GM23338 (cell line): Measurements from ENCODE around the gene GPR50. TPM values are rescaled to one million over a fixed set of nuclear protein-coding genes. Genes with fewer than 3 reads are reported as not detected.

Experiments
- ATAC-seq: fragments of 200-7000 bp; cut with Tn5 transposase; 3 replicates; pipeline ENCODE4 v1.9.1; 2020
- DNase-seq: peaks from one replicate; pipeline ENCODE4 v3.0.0-alpha.2; 2015; ENCODE audit warnings: low spot score
- H2AFZ ChIP-seq: fragments of 200-600 bp; sonication (generic); 2 replicates; pipeline ENCODE4 v1.8.0; 2016; ENCODE audit warnings: antibody characterized with exemption, mild to moderate bottlenecking, moderate library complexity
- H3F3A ChIP-seq: fragments of 200-600 bp; sonication (generic); replicated peaks from 2 replicates; pipeline ENCODE4 v1.8.0; 2017; ENCODE audit warnings: antibody characterized with exemption, mixed run types, low read depth
- H3K27ac ChIP-seq: fragments of 200-600 bp; sonication (generic); 2 replicates; pipeline ENCODE4 v1.6.1; 2016; ENCODE audit warnings: low read depth
- H3K27me3 ChIP-seq: fragments of 200-600 bp; sonication (generic); 2 replicates; pipeline ENCODE4 v1.8.0; 2016; ENCODE audit warnings: mild to moderate bottlenecking, mixed run types, moderate library complexity; ENCODE audit not compliant: insufficient read depth
- H3K36me3 ChIP-seq: fragments of 200-600 bp; sonication (generic); 2 replicates; pipeline ENCODE4 v1.8.0; 2016; ENCODE audit warnings: mild to moderate bottlenecking; ENCODE audit not compliant: insufficient read depth
- H3K4me1 ChIP-seq: fragments of 200-600 bp; sonication (generic); 2 replicates; pipeline ENCODE4 v1.8.0; 2016; ENCODE audit warnings: mild to moderate bottlenecking, moderate library complexity; ENCODE audit not compliant: insufficient read depth
- H3K4me2 ChIP-seq: fragments of 200-600 bp; sonication (generic); 2 replicates; pipeline ENCODE4 v1.7.1; 2017; ENCODE audit warnings: mixed run types
- H3K4me3 ChIP-seq: fragments of 200-600 bp; sonication (generic); 2 replicates; pipeline ENCODE4 v1.6.1; 2016; ENCODE audit warnings: mixed run types
- H3K79me2 ChIP-seq: fragments of 200-600 bp; sonication (generic); replicated peaks from 2 replicates; pipeline ENCODE4 v1.8.0; 2017; ENCODE audit warnings: mild to moderate bottlenecking; ENCODE audit not compliant: insufficient read depth
- H3K9me2 ChIP-seq: fragments of 200-600 bp; sonication (generic); 2 replicates; pipeline ENCODE4 v1.8.0; 2017; ENCODE audit not compliant: insufficient read depth
- H4K20me1 ChIP-seq: fragments of 200-600 bp; sonication (generic); replicated peaks from 2 replicates; pipeline ENCODE4 v1.8.0; 2017; ENCODE audit warnings: mild to moderate bottlenecking; ENCODE audit not compliant: insufficient read depth
- H3K27ac Mint-ChIP-seq: 2 replicates; pipeline ENCODE4 v1.8.0; 2020; ENCODE audit warnings: inconsistent platforms, mild to moderate bottlenecking, moderate library complexity, mixed read lengths
- H3K27me3 Mint-ChIP-seq: 3 replicates; pipeline ENCODE4 v1.8.0; 2022; ENCODE audit warnings: low read depth, mild to moderate bottlenecking, moderate library complexity, mixed read lengths, inconsistent platforms; ENCODE audit not compliant: insufficient read depth, poor library complexity
- H3K36me3 Mint-ChIP-seq: 3 replicates; pipeline ENCODE4 v1.8.0; 2021; ENCODE audit warnings: low read depth, mild to moderate bottlenecking, inconsistent platforms, moderate library complexity, mixed read lengths
- H3K4me1 Mint-ChIP-seq: 3 replicates; pipeline ENCODE4 v1.8.0; 2020; ENCODE audit warnings: mild to moderate bottlenecking, inconsistent platforms, mixed read lengths
- H3K4me3 Mint-ChIP-seq: 3 replicates; pipeline ENCODE4 v1.8.0; 2021; ENCODE audit warnings: moderate library complexity, mild to moderate bottlenecking, inconsistent platforms, mixed read lengths
- H3K9me3 Mint-ChIP-seq: 3 replicates; pipeline ENCODE4 v1.8.0; 2020; ENCODE audit warnings: moderate library complexity, mild to moderate bottlenecking, inconsistent platforms, mixed read lengths
- CREB1 ChIP-seq: fragments of 250-450 bp; sonication (Bioruptor Pico); IDR thresholded peaks from 2 replicates; pipeline ENCODE4 v1.5.0; 2020; ENCODE audit warnings: low read depth, mild to moderate bottlenecking, moderate library complexity
- EZH2 ChIP-seq: fragments of 200-600 bp; sonication (generic); IDR thresholded peaks from one replicate; pipeline ENCODE4 v1.8.0; 2017; ENCODE audit warnings: antibody characterized with exemption, mild to moderate bottlenecking, low read depth; ENCODE audit not compliant: unreplicated experiment
- EZH2phosphoT487 ChIP-seq: fragments of 200-600 bp; sonication (generic); IDR thresholded peaks from one replicate; pipeline ENCODE4 v1.8.1; 2018; ENCODE audit warnings: antibody characterized with exemption; ENCODE audit not compliant: unreplicated experiment
- JUNB ChIP-seq: IDR thresholded peaks from one replicate; pipeline ENCODE4 v1.6.1; 2016; ENCODE audit warnings: antibody characterized with exemption; ENCODE audit not compliant: unreplicated experiment
- NANOG ChIP-seq: IDR thresholded peaks from 2 replicates; pipeline ENCODE4 v1.6.1; 2016; ENCODE audit warnings: antibody characterized with exemption, borderline replicate concordance
- POLR2AphosphoS5 ChIP-seq: IDR thresholded peaks from 2 replicates; pipeline ENCODE4 v1.6.1; 2016; ENCODE audit warnings: antibody characterized with exemption, low read depth
- STAT1 ChIP-seq: IDR thresholded peaks from one replicate; pipeline ENCODE4 v1.6.1; 2016; ENCODE audit warnings: antibody characterized with exemption; ENCODE audit not compliant: unreplicated experiment
- ZNF114 ChIP-seq: fragments of 250-450 bp; sonication (Bioruptor Pico); IDR thresholded peaks from 2 replicates; pipeline ENCODE4 v1.5.0; 2020; ENCODE audit warnings: mild to moderate bottlenecking, moderate library complexity
- ZNF331 ChIP-seq: fragments of 250-450 bp; sonication (Bioruptor Pico); IDR thresholded peaks from 2 replicates; pipeline ENCODE4 v1.5.0; 2020; ENCODE audit warnings: low read depth, mild to moderate bottlenecking, moderate library complexity
- polyA plus RNA-seq: library from polyadenylated mRNA; unstranded; fragments of >200 nt; fragmentation: Nextera tagmentation; extraction: Ambion mirVana; gene quantifications from 2 replicates; pipeline ENCODE4 v1.2.1, GENCODE V29; 2016
- total RNA-seq: library from RNA; depleted of rRNA; stranded (reverse); fragments of >200 nt; shearing (Covaris generic); gene quantifications from 2 replicates; pipeline ENCODE4 v1.2.3, GENCODE V29; 2014
- TF ChIP-seq, protein P1 (sequence below): IDR thresholded peaks from 2 replicates; pipeline ENCODE4 v1.6.1; 2016; ENCODE audit warnings: antibody characterized with exemption
- TF ChIP-seq, protein P2 (sequence below): fragments of 250-450 bp; sonication (Bioruptor Pico); IDR thresholded peaks from 2 replicates; pipeline ENCODE4 v1.5.0; 2020; ENCODE audit warnings: mild to moderate bottlenecking, moderate library complexity
- TF ChIP-seq, protein P3 (sequence below): IDR thresholded peaks from one replicate; pipeline ENCODE4 v1.6.1; 2018; ENCODE audit warnings: antibody characterized with exemption; ENCODE audit not compliant: unreplicated experiment
- TF ChIP-seq, protein P4 (sequence below), 2 experiments: fragments of 200-600 bp in 1 of 2; sonication (generic) in 1 of 2; conservative IDR thresholded peaks; 2 replicates each; pipeline versions ENCODE4 v1.5.1 to v1.6.1; 2016 to 2017; ENCODE audit warnings: antibody characterized with exemption in 2 of 2, low read depth in 2 of 2, mild to moderate bottlenecking in 2 of 2, moderate library complexity in 1 of 2

GPR50 gene
- total and polyA plus RNA-seq, 2 experiments from 2014 or later: 0.59 to 1.5 TPM

DNA sequence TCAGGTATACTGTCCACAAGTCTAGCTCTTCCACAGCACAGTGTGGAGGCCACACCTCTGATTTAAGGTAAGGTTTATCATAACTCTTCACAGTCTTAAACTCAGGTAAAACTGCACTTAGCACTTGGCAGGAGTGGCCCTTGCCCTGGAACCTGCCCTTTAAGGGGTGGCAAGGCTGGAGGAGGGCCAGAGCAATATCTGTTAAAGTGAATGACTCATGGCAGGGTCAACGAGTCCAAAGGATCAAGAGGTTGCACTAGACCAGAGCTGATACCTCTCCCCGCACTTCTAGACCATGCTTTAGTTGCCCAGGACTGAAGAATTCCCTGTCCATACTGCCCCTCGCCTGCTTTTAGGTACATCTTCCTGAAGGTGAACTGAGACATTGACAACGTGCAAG is 14.7 kb upstream of the GPR50 start:
- Histone ChIP-seq H4K20me1 (no peaks in the 10 kb centered on the region), H3K9me2 (no peaks in the 10 kb centered on the region), H3K4me2 (no peak overlapping the region), H3K27me3 (no peaks in the 10 kb centered on the region), H3K79me2 (no peaks in the 10 kb centered on the region), H3F3A (no peaks in the 10 kb centered on the region), H3K4me3 (no peak overlapping the region), H3K27ac (no peak overlapping the region), H2AFZ (no peak overlapping the region), H3K4me1 (no peaks in the 10 kb centered on the region), H3K36me3 (no peaks in the 10 kb centered on the region)
- Mint-ChIP-seq H3K9me3 (no peaks in the 10 kb centered on the region; the same call in 1 of the 3 replicates), H3K27ac (no peak overlapping the region), H3K36me3 (no peaks in the 10 kb centered on the region), H3K27me3 (no peaks in the 10 kb centered on the region), H3K4me3 (no peak overlapping the region), H3K4me1 (no peaks in the 10 kb centered on the region)
- DNase-seq (no peak), ATAC-seq (no peak)
- TF ChIP-seq ZNF114 (CRISPR knock-in tag): no peak
- TF ChIP-seq, protein P1, sequence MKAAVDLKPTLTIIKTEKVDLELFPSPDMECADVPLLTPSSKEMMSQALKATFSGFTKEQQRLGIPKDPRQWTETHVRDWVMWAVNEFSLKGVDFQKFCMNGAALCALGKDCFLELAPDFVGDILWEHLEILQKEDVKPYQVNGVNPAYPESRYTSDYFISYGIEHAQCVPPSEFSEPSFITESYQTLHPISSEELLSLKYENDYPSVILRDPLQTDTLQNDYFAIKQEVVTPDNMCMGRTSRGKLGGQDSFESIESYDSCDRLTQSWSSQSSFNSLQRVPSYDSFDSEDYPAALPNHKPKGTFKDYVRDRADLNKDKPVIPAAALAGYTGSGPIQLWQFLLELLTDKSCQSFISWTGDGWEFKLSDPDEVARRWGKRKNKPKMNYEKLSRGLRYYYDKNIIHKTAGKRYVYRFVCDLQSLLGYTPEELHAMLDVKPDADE: no peak
- TF ChIP-seq EZH2phosphoT487: no peak
- TF ChIP-seq ZNF331 (CRISPR knock-in tag): no peak
- no peak for TF ChIP-seq POLR2AphosphoS5
- TF ChIP-seq, protein P2, sequence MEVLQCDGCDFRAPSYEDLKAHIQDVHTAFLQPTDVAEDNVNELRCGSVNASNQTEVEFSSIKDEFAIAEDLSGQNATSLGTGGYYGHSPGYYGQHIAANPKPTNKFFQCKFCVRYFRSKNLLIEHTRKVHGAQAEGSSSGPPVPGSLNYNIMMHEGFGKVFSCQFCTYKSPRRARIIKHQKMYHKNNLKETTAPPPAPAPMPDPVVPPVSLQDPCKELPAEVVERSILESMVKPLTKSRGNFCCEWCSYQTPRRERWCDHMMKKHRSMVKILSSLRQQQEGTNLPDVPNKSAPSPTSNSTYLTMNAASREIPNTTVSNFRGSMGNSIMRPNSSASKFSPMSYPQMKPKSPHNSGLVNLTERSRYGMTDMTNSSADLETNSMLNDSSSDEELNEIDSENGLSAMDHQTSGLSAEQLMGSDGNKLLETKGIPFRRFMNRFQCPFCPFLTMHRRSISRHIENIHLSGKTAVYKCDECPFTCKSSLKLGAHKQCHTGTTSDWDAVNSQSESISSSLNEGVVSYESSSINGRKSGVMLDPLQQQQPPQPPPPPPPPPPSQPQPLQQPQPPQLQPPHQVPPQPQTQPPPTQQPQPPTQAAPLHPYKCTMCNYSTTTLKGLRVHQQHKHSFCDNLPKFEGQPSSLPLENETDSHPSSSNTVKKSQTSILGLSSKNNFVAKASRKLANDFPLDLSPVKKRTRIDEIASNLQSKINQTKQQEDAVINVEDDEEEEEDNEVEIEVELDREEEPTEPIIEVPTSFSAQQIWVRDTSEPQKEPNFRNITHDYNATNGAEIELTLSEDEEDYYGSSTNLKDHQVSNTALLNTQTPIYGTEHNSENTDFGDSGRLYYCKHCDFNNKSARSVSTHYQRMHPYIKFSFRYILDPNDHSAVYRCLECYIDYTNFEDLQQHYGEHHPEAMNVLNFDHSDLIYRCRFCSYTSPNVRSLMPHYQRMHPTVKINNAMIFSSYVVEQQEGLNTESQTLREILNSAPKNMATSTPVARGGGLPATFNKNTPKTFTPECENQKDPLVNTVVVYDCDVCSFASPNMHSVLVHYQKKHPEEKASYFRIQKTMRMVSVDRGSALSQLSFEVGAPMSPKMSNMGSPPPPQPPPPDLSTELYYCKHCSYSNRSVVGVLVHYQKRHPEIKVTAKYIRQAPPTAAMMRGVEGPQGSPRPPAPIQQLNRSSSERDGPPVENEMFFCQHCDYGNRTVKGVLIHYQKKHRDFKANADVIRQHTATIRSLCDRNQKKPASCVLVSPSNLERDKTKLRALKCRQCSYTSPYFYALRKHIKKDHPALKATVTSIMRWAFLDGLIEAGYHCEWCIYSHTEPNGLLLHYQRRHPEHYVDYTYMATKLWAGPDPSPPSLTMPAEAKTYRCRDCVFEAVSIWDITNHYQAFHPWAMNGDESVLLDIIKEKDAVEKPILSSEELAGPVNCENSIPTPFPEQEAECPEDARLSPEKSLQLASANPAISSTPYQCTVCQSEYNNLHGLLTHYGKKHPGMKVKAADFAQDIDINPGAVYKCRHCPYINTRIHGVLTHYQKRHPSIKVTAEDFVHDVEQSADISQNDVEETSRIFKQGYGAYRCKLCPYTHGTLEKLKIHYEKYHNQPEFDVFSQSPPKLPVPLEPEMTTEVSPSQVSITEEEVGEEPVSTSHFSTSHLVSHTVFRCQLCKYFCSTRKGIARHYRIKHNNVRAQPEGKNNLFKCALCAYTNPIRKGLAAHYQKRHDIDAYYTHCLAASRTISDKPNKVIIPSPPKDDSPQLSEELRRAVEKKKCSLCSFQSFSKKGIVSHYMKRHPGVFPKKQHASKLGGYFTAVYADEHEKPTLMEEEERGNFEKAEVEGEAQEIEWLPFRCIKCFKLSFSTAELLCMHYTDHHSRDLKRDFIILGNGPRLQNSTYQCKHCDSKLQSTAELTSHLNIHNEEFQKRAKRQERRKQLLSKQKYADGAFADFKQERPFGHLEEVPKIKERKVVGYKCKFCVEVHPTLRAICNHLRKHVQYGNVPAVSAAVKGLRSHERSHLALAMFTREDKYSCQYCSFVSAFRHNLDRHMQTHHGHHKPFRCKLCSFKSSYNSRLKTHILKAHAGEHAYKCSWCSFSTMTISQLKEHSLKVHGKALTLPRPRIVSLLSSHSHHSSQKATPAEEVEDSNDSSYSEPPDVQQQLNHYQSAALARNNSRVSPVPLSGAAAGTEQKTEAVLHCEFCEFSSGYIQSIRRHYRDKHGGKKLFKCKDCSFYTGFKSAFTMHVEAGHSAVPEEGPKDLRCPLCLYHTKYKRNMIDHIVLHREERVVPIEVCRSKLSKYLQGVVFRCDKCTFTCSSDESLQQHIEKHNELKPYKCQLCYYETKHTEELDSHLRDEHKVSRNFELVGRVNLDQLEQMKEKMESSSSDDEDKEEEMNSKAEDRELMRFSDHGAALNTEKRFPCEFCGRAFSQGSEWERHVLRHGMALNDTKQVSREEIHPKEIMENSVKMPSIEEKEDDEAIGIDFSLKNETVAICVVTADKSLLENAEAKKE (CRISPR knock-in tag): no peak
- TF ChIP-seq, protein P3, sequence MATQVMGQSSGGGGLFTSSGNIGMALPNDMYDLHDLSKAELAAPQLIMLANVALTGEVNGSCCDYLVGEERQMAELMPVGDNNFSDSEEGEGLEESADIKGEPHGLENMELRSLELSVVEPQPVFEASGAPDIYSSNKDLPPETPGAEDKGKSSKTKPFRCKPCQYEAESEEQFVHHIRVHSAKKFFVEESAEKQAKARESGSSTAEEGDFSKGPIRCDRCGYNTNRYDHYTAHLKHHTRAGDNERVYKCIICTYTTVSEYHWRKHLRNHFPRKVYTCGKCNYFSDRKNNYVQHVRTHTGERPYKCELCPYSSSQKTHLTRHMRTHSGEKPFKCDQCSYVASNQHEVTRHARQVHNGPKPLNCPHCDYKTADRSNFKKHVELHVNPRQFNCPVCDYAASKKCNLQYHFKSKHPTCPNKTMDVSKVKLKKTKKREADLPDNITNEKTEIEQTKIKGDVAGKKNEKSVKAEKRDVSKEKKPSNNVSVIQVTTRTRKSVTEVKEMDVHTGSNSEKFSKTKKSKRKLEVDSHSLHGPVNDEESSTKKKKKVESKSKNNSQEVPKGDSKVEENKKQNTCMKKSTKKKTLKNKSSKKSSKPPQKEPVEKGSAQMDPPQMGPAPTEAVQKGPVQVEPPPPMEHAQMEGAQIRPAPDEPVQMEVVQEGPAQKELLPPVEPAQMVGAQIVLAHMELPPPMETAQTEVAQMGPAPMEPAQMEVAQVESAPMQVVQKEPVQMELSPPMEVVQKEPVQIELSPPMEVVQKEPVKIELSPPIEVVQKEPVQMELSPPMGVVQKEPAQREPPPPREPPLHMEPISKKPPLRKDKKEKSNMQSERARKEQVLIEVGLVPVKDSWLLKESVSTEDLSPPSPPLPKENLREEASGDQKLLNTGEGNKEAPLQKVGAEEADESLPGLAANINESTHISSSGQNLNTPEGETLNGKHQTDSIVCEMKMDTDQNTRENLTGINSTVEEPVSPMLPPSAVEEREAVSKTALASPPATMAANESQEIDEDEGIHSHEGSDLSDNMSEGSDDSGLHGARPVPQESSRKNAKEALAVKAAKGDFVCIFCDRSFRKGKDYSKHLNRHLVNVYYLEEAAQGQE: no peak
- TF ChIP-seq JUNB: no peak
- no peak for TF ChIP-seq STAT1
- no peak for TF ChIP-seq EZH2
- TF ChIP-seq NANOG: no peak
- TF ChIP-seq CREB1 (CRISPR knock-in tag): no peak
- TF ChIP-seq, protein P4, sequence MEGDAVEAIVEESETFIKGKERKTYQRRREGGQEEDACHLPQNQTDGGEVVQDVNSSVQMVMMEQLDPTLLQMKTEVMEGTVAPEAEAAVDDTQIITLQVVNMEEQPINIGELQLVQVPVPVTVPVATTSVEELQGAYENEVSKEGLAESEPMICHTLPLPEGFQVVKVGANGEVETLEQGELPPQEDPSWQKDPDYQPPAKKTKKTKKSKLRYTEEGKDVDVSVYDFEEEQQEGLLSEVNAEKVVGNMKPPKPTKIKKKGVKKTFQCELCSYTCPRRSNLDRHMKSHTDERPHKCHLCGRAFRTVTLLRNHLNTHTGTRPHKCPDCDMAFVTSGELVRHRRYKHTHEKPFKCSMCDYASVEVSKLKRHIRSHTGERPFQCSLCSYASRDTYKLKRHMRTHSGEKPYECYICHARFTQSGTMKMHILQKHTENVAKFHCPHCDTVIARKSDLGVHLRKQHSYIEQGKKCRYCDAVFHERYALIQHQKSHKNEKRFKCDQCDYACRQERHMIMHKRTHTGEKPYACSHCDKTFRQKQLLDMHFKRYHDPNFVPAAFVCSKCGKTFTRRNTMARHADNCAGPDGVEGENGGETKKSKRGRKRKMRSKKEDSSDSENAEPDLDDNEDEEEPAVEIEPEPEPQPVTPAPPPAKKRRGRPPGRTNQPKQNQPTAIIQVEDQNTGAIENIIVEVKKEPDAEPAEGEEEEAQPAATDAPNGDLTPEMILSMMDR (conservative IDR thresholded peaks at IDR 0.05; ENCODE audit: low read depth in 2 of 2): no peak
